Activated T-cell treated with anti-CD3 and anti-CD28 coated beads for 48 hours (primary cell): ENCODE measurements around the gene ADRA2C.

Experiments used
- DNase-seq: peaks from one replicate; pipeline ENCODE4 v3.0.0-alpha.2; 2020; ENCODE audit warnings: low read depth

The ADRA2C gene

GRCh38 chr4:3733195-3733594 is 33.0 kb upstream of the ADRA2C start:
- no peak for DNase-seq

- no peak for DNase-seq
Measured at GRCh38 chr4:3735196-3735595, 31.0 kb upstream of the ADRA2C start.

GRCh38 chr4:3736290-3736689 is 29.9 kb upstream of the ADRA2C start:
- no peak for DNase-seq

GRCh38 chr4:3736806-3737205 is 29.4 kb upstream of the ADRA2C start:
- DNase-seq = no peak

- no peak for DNase-seq
Measured at GRCh38 chr4:3739577-3739976, 26.6 kb upstream of the ADRA2C start.

GRCh38 chr4:3740256-3740655 is 25.9 kb upstream of the ADRA2C start:
- no peak for DNase-seq

GRCh38 chr4:3741217-3742011 is 24.8 kb upstream of the ADRA2C start:
- DNase-seq = no peak

GRCh38 chr4:3742610-3743009 is 23.6 kb upstream of the ADRA2C start:
- DNase-seq = no peak

GRCh38 chr4:3744232-3744631 is 22.0 kb upstream of the ADRA2C start:
- no peak for DNase-seq

- DNase-seq = no peak
Measured at GRCh38 chr4:3744901-3745300, 21.3 kb upstream of the ADRA2C start.

GRCh38 chr4:3745886-3746656 is 20.1 kb upstream of the ADRA2C start:
- no peak for DNase-seq

- no peak for DNase-seq
Measured at GRCh38 chr4:3746701-3747580, 19.2 kb upstream of the ADRA2C start.

- DNase-seq = peak; percentile 4
Measured at GRCh38 chr4:3747581-3747904, 18.6 kb upstream of the ADRA2C start.

GRCh38 chr4:3748136-3748898 is 17.9 kb upstream of the ADRA2C start:
- DNase-seq = no peak

GRCh38 chr4:3749081-3749480 is 17.1 kb upstream of the ADRA2C start:
- no peak for DNase-seq

GRCh38 chr4:3750334-3750733 is 15.9 kb upstream of the ADRA2C start:
- DNase-seq = no peak

- DNase-seq = no peak
Measured at GRCh38 chr4:3752022-3752421, 14.2 kb upstream of the ADRA2C start.

GRCh38 chr4:3753726-3754412 is 12.3 kb upstream of the ADRA2C start:
- no peak for DNase-seq

GRCh38 chr4:3756343-3757059 is 9.7 kb upstream of the ADRA2C start:
- DNase-seq = no peak

- DNase-seq = no peak
Measured at GRCh38 chr4:3759236-3759635, 6.9 kb upstream of the ADRA2C start.

- DNase-seq = no peak
Measured at GRCh38 chr4:3760346-3760745, 5.8 kb upstream of the ADRA2C start.
